ENCODE data around the gene ATP2B2. TPM values are rescaled to one million over a fixed set of nuclear protein-coding genes. Genes with fewer than 3 reads are reported as not detected.
A peak's percentile ranks its signal among the peaks of the same experiment; 100 is the strongest.

Gene ATP2B2
- total and polyA plus RNA-seq, 2 of the 8 experiments (the other 6 are each of a cell fraction or from before 2014, with no cell fraction given) = 0.14 to 1.2 TPM

GRCh38 chr3:10502185-10502880 is 3.1 kb downstream of the ATP2B2 start:
- DNase-seq (ENCODE audit: low read depth in 1 of 2, low spot score in 2 of 2) (no peak), FAIRE-seq (no peak)
- Histone ChIP-seq H2AK5ac (ENCODE audit: low read depth, low read length) (no peak overlapping the region), H3K4me3 (ENCODE audit: extremely low read depth in 1 of 4, insufficient read depth in 2 of 4, low read depth in 3 of 4, low read length in 4 of 4) (no peak overlapping the region), H3K18ac (ENCODE audit: extremely low read depth, low read length) (no peak overlapping the region), H3K56ac (replicated peaks; ENCODE audit: insufficient read length, low read depth, low read length) (no peak overlapping the region), H3K27me3 (replicated peaks in 1 of 4; ENCODE audit: control insufficient read depth in 3 of 4, extremely low read depth in 1 of 4, insufficient read depth in 3 of 4, low read length in 3 of 4) (peaks cover 0 to 12% (median 10%) of the 10 kb centered on the region in 4 experiments; a peak in 5 of 7 replicates), H3K9me3 (ENCODE audit: insufficient read depth in 2 of 2, low read depth in 1 of 2, low read length in 1 of 2) (no peaks in the 10 kb centered on the region), H4K91ac (replicated peaks; ENCODE audit: insufficient read length, low read length) (no peak overlapping the region), H3K79me1 (ENCODE audit: low read depth, low read length) (no peaks in the 10 kb centered on the region), H3K4me1 (replicated peaks in 1 of 4; ENCODE audit: control insufficient read depth in 3 of 4, insufficient read depth in 4 of 4, low read length in 3 of 4) (peaks cover 0 to 9% (median 5%) of the 10 kb centered on the region in 4 experiments; a peak in 6 of 7 replicates), H2BK15ac (ENCODE audit: low read length) (no peak overlapping the region; the same call in 1 of the 2 replicates), H3K4me2 (ENCODE audit: insufficient read depth in 1 of 2, low read depth in 2 of 2, low read length in 2 of 2) (no peak overlapping the region), H3K9ac (replicated peaks in 1 of 4; ENCODE audit: extremely low read depth in 1 of 4, low read depth in 3 of 4, low read length in 3 of 4) (no peak overlapping the region), H3K27ac (ENCODE audit: low read depth, low read length) (no peak overlapping the region), H2BK12ac (ENCODE audit: low read depth, low read length) (no peak overlapping the region), H2AFZ (ENCODE audit: low read length) (no peak overlapping the region), H4K8ac (ENCODE audit: extremely low read depth, insufficient read depth, low read length) (peak overlapping the region; percentile 35; the same call in 1 of the 2 replicates), H3K14ac (ENCODE audit: insufficient read length) (no peak overlapping the region), H2BK120ac (replicated peaks; ENCODE audit: low read depth, low read length) (no peak overlapping the region), H3K4ac (replicated peaks; ENCODE audit: insufficient read length, low read depth, low read length) (no peak overlapping the region), H4K20me1 (replicated peaks in 1 of 2; ENCODE audit: control insufficient read depth in 1 of 2, insufficient read depth in 2 of 2, low read length in 2 of 2) (no peaks in the 10 kb centered on the region), H3K23me2 (ENCODE audit: low read depth, low read length) (peaks cover 5% of the 10 kb centered on the region; the same call in 1 of the 2 replicates), H3K23ac (ENCODE audit: insufficient read length) (no peak overlapping the region), H4K5ac (ENCODE audit: insufficient read length, low read depth, low read length) (no peak overlapping the region), H2BK20ac (ENCODE audit: low read length) (no peak overlapping the region), H3K36me3 (ENCODE audit: control insufficient read depth in 2 of 4, insufficient read depth in 4 of 4, low read length in 3 of 4) (no peaks in the 10 kb centered on the region), H3K79me2 (ENCODE audit: control insufficient read depth in 1 of 2, insufficient read depth in 2 of 2, low read length in 2 of 2) (no peaks in the 10 kb centered on the region), H2BK5ac (ENCODE audit: low read depth, low read length) (no peak overlapping the region)
- ChIA-PET POLR2A (ENCODE audit: partially characterized antibody) (no interaction called here), CTCF (ENCODE audit: partially characterized antibody) (interaction anchor here (0.6 to 1.3 kb wide), 8 partner anchors 11 to 236 kb away, joined by 3 read pairs; no protein-coding TSS in a partner anchor)
- WGBS, 2 experiments (ENCODE audit: extremely low coverage in 1 of 2, insufficient coverage in 1 of 2, insufficient read length in 1 of 2, insufficient replicate concordance in 2 of 2, low coverage in 1 of 2, low lambda C conversion rate in 2 of 2, missing lambda C conversion rate in 1 of 2) = 92% methylated on average over 12 of the region's 12 CpGs; no CpG with 5 or more reads in 1 of the 2 experiments
- no peak for TF ChIP-seq ZNF274 (IDR thresholded peaks at IDR 0.05; ENCODE audit: borderline replicate concordance, extremely low read depth, low read length)
- no peak for TF ChIP-seq RBBP5 (IDR thresholded peaks at IDR 0.05; ENCODE audit: borderline replicate concordance, low read depth, low read length)
- no peak for TF ChIP-seq RXRA (IDR thresholded peaks at IDR 0.05; ENCODE audit: insufficient read depth, low read depth, low read length)
- TF ChIP-seq SP4 (IDR thresholded peaks at IDR 0.05; ENCODE audit: low read length) = no peak
- no peak for TF ChIP-seq MAFK (IDR thresholded peaks at IDR 0.05; ENCODE audit: low read depth, low read length)
- no peak for TF ChIP-seq SIN3A (conservative IDR thresholded peaks at IDR 0.05 in 1 of 2, IDR thresholded peaks at IDR 0.05 in 1 of 2; ENCODE audit: low read depth in 1 of 2, low read length in 2 of 2)
- TF ChIP-seq, protein P1, sequence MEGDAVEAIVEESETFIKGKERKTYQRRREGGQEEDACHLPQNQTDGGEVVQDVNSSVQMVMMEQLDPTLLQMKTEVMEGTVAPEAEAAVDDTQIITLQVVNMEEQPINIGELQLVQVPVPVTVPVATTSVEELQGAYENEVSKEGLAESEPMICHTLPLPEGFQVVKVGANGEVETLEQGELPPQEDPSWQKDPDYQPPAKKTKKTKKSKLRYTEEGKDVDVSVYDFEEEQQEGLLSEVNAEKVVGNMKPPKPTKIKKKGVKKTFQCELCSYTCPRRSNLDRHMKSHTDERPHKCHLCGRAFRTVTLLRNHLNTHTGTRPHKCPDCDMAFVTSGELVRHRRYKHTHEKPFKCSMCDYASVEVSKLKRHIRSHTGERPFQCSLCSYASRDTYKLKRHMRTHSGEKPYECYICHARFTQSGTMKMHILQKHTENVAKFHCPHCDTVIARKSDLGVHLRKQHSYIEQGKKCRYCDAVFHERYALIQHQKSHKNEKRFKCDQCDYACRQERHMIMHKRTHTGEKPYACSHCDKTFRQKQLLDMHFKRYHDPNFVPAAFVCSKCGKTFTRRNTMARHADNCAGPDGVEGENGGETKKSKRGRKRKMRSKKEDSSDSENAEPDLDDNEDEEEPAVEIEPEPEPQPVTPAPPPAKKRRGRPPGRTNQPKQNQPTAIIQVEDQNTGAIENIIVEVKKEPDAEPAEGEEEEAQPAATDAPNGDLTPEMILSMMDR (IDR thresholded peaks at IDR 0.05; ENCODE audit: control extremely low read depth in 1 of 3, insufficient read depth in 1 of 3, low read depth in 1 of 3, low read length in 3 of 3) = no peak
- no peak for TF ChIP-seq TCF12 (IDR thresholded peaks at IDR 0.05; ENCODE audit: low read depth, low read length)
- TF ChIP-seq, protein P2, sequence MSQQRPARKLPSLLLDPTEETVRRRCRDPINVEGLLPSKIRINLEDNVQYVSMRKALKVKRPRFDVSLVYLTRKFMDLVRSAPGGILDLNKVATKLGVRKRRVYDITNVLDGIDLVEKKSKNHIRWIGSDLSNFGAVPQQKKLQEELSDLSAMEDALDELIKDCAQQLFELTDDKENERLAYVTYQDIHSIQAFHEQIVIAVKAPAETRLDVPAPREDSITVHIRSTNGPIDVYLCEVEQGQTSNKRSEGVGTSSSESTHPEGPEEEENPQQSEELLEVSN (IDR thresholded peaks at IDR 0.05) = no peak

Data from H1 (cell line).